Inferior parietal cortex (tissue), 1 donor: ENCODE data around the gene MACO1.

Experiments
- DNase-seq: peaks from one replicate; pipeline ENCODE4 v3.0.0-alpha.2; 2016; ENCODE audit errors: extremely low spot score

MACO1 gene

DNA sequence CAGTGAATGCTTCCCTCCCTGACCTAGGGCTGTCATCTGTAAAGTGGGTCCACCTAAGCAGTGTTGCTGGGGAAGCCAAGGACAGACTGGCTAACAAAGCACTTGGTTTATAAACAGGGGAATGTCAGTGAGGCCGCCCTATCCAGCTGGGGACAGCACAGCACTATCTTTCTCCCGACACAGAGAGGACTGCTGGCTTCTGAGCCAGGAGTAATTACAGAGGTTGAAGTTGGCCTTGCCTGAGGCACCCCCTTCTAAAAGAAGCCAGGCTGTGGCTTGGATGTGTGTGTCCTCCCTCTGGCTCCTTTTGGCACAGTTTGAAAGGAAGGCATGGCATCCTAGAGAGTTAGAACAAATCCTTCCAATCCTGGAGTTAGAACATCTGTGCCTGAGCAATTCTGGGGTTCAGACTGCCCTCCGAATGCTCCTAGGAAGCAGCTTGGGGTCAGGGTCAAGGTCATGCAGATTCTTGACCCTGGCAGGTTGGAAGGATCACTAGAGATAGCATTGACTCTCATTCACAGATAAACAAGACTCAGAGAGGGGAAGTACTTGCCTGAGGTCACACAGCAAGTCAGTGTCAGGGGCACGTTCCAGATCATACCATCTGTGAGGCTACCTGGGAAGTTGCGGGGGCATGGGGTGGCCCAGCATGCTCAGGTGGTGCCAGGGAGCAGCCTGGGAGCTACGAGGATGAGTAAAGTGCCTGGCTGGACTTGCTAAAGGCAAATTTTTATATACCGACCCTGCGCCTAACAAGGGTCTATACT, 111.4 kb downstream of the MACO1 start:
- no peak for DNase-seq

DNA sequence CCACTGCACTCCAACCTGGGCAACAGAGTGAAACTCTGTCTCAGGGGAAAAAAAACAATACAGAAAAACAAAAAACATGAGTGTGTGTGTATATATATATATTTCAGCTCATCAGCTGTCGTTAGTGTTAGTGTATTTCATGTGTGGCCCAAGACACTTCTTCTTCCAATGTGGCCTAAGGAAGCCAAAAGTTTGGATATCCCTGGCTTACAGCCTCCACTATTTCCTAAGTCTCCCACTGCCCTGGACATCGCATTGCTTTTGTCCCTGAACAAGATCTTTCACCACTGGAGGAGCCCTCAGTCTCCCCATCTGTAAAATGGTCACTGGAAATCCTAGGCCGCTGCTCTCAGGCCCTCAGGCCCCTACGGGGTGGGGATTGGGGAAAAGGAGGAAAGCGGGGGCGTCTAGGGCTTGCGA, 112.3 kb downstream of the MACO1 start:
- DNase-seq: no peak

DNA sequence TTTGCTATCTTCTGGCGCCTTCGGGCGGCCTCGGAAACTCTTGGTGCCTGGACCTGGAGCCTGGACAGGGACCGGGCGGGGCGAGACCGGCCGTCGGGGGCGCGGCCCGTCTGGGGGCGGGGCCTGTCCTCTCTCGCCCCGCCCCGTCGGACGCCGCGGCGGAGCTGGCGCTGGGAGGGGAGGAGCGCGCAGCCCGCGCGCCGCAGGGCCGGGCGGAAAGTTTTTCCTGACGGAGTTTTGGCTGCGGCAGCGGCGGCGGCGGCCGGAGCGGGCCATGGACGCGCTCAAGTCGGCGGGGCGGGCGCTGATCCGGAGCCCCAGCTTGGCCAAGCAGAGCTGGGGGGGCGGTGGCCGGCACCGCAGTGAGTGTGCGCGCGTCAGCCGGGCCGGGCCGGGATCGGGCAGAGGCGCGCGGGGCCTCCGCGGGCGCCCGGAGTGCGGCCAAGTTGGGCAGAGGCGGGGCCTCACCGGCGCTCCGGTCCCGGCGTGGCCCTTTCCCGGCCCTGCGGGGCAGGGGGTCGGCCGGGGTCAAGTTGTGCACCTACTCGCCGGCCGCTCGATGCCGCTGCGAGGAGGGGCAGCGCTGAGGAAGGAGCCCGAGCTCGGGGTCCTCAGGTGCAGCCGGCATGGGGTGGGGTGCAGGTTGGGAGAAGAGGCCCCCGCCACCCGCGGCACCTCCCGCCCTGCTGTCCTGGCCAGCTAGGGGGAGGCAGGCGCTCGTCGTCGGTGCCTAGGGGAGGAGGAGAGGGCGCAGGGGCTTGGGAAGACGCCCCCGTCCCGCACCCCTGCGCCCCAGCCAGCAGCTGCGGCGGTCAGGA, 112.9 kb downstream of the MACO1 start, which contains the start of gene LDLRAP1:
LDLRAP1 (plus strand) TSS at position 182 of the 818 bp plus-strand sequence; CDS start at position 275, 93 bp downstream.
- peak; percentile 69 for DNase-seq

DNA sequence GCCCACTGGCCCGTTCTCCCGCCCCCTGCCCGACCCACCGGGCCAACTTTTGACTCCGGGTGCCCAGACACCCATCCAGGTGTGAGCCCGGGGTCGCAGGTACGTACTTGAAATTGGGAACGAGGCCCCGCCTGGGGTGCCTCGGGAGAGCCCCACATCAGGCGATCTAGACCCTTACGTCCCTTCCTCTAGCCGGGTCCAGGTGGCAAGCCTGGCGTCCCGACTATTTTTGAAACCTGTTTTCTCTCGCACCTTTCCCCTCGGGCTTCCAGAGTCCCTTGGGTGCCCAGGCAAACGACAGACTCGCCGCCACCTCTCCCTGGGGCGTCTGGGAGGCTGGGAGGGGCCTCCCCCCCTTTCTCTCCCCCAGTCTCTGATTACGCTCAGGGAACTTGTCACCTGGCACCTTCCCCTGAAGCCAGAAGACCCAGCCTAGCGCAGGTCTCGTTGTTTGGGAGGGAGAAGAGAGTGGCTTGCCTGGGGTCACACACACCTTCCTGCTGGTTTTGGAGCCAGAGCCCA, 113.6 kb downstream of the MACO1 start:
- no peak for DNase-seq

DNA sequence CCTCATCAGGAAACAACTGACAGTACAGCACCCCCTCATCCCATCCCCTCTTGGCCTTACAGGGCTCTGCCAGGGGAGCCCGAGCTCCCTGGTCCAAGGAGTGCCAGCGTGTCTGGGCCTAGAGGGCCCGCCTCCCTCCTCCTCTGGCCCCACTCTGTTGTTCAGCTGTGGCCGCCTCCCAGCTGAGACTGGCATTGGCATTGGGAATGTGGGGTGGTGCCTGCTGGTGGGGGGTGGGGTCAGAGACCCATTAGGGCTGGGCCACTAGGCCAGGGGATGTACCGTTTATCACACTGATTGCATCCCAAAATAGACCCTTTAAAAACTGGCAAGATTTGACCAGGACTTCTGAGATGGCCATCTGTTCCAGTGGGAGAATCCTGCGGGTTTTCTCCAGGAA, 114.1 kb downstream of the MACO1 start:
- no peak for DNase-seq

DNA sequence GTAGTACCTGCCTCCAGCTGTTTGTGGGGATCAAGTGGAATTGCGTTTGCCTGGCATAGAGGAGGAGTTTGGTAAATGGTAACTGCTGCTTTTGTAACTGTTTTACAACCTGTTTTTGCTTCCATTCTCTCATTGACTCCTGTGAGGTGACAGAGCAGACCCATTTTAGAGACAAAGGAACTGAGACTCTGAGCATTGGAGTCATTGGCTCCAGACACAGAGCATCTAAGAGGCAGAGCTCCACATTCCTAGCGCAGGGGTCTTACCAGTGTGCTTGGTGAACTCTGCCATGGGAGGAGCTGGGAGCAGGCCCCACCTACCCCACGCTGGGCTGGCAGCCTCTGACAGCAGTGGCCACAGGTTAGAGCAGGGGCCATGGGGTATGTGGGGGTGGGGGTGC, 115.1 kb downstream of the MACO1 start:
- DNase-seq: no peak

DNA sequence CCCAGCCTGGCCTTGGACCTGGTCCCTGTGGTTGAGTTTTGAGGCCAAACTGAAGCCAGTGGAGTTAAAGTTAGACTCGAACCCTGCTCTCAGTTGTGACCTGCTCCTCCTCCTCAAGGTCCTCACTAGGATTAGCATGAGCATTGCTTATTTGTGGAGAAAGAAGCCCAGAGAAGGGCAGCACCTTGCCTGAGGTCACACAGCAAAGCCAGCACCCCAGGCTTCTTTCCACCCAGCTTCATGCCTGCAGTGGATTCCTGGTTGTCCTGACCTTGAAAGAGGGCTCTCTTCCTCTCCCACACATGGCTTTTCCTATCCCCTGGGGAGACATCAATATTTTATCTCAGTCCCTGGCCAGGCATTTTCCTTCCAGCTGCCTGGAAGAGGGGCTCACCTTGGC, 115.5 kb downstream of the MACO1 start:
- no peak for DNase-seq

DNA sequence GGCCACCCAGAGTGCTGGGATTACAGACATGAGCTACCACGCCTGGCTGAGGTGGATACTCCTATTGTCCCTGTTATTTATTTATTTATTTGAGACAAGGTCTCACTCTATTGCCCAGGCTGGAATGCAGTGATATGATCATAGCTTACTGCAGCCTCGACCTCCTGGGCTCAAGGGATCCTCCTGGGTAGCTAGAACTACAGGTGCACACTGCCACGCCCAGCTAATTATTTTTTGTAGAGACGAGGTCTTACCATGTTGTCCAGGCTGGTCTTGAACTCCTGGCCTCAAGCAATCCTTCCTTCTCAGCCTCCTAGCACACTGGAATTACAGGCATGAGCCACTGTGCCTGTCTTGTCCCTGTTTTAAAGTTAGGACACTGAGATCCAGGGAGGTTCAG, 117.9 kb downstream of the MACO1 start:
- DNase-seq: no peak

DNA sequence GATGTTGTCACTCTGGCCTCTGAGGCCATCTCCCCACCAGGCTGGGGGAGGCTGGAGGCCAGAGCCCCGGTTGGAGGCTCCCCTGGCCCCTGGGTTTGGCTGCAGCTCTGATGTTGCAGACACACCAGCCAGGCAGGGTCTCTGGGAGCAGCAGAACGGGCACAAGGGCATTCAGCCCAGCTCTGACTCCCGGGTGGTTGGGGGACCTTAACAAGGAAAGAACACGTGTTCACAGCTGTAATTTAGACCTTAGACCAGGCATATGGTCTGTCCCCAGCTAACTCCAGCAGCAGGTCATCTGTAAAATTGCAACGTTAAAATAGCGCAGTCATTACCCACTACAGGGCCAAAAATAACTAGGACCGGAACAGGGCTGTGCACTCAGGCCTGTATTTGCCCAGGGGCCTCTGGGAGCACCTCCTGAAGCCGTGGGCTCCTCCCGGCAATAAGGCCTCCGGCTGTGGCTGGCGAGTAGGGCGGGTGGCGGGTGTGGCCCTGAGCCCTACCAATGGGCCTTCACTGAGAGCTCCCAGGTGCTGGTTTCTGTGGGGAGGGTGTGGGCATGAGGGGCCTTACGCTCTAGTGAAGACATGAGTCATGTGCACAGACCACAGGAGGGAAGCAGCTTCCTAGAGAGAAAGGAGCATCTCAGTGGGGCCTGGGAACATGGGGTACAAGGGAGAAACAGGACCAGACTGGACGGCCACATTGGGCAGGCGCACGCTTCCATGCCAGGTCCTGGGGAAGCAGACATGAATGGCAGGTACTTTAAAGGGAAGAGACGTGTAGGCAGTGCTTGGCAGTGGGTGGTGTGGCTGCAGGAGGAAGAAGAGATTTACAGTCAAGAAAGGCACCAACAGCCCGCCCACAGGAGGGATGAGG, 118.8 kb downstream of the MACO1 start:
- no peak for DNase-seq
